Measurements from ENCODE around the gene PRPSAP1.

DNA sequence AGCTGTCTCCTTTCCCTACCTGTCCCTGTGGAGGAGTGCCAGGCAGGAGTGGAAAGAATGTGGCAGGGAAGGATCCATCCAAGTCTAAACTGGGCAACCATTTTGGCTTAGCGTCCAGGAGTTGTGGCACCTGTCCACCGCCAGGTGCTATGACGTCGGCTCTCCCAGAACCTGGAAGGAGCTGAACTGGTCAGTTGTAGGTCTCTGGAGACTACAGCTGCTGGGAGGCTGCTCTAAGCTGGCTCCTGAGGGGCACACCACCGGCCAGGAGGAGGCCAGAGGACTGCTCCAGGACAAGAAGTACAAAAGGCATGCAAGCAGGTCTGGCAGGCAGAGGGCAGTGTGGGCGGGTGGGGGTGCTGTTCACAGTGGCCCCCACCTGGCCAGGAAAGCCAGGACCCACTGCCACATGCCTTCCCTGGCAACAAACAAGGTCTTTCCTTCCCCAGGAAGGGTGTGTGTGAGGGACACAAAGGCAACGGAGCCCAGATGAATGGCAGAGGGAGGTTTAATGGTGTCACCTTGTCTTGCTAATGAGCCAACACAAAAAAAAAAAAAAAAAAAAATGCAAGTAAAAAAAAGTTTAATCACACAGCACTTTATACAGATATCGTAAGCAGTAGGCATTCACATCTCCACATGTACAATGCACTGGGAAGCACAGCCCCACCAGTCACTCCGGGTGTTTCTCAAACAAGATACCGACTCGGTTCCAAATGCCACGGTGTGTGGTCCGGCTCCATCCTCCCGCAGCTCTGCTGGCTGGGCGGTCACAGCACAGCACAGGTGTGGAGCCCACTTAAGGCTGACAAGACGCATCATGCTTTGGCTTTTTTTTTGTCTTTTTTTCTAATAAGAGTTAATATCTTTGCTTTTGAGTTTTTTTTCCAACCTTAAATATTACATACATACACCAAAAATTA is 35.5 kb upstream of the PRPSAP1 start:
- TF ChIP-seq, protein P1, sequence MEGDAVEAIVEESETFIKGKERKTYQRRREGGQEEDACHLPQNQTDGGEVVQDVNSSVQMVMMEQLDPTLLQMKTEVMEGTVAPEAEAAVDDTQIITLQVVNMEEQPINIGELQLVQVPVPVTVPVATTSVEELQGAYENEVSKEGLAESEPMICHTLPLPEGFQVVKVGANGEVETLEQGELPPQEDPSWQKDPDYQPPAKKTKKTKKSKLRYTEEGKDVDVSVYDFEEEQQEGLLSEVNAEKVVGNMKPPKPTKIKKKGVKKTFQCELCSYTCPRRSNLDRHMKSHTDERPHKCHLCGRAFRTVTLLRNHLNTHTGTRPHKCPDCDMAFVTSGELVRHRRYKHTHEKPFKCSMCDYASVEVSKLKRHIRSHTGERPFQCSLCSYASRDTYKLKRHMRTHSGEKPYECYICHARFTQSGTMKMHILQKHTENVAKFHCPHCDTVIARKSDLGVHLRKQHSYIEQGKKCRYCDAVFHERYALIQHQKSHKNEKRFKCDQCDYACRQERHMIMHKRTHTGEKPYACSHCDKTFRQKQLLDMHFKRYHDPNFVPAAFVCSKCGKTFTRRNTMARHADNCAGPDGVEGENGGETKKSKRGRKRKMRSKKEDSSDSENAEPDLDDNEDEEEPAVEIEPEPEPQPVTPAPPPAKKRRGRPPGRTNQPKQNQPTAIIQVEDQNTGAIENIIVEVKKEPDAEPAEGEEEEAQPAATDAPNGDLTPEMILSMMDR (IDR thresholded peaks at IDR 0.05), result no peak
- no peak for TF ChIP-seq POLR2AphosphoS5 (IDR thresholded peaks at IDR 0.05)
- TF ChIP-seq POLR2A (IDR thresholded peaks at IDR 0.05), result no peak
- TF ChIP-seq EP300 (IDR thresholded peaks at IDR 0.05), result no peak

All from upper lobe of left lung (tissue), 4 donors.